ENCODE results near the gene HAPLN1. TPM values are rescaled to one million over a fixed set of nuclear protein-coding genes. Genes with fewer than 3 reads are reported as not detected.

HAPLN1 gene
- total and polyA plus RNA-seq, 2 of the 8 experiments (the other 6 are each of a cell fraction or from before 2014, with no cell fraction given): 0.56 to 2.1 TPM

GRCh38 chr5:83614841-83615240 lies 105.8 kb downstream of the HAPLN1 start:
- no peak overlapping the region for H2BK120ac ChIP-seq (replicated peaks; ENCODE audit: low read depth, low read length)
- H3K79me1 ChIP-seq (ENCODE audit: low read depth, low read length): no peaks in the 10 kb centered on the region
- H3K14ac ChIP-seq (ENCODE audit: insufficient read length): no peak overlapping the region
- H2BK15ac ChIP-seq (ENCODE audit: low read length): no peak overlapping the region
- no peak overlapping the region for H4K5ac ChIP-seq (ENCODE audit: insufficient read length, low read depth, low read length)
- ChIA-PET POLR2A (ENCODE audit: partially characterized antibody) (no interaction called here), CTCF (ENCODE audit: partially characterized antibody) (no interaction called here)
- H3K27ac ChIP-seq (ENCODE audit: low read depth, low read length): no peak overlapping the region
- no peak overlapping the region for H3K23ac ChIP-seq (ENCODE audit: insufficient read length)
- no peak overlapping the region for H3K4ac ChIP-seq (replicated peaks; ENCODE audit: insufficient read length, low read depth, low read length)
- no peak overlapping the region for H3K18ac ChIP-seq (ENCODE audit: extremely low read depth, low read length)
- H3K4me3 ChIP-seq (ENCODE audit: extremely low read depth in 1 of 4, insufficient read depth in 2 of 4, low read depth in 3 of 4, low read length in 4 of 4): no peak overlapping the region
- H4K20me1 ChIP-seq (replicated peaks in 1 of 2; ENCODE audit: control insufficient read depth in 1 of 2, insufficient read depth in 2 of 2, low read length in 2 of 2): no peaks in the 10 kb centered on the region
- H4K91ac ChIP-seq (replicated peaks; ENCODE audit: insufficient read length, low read length): no peak overlapping the region
- DNase-seq (ENCODE audit: low read depth in 1 of 2, low spot score in 2 of 2) (no peak), FAIRE-seq (no peak)
- no peaks in the 10 kb centered on the region for H3K79me2 ChIP-seq (ENCODE audit: control insufficient read depth in 1 of 2, insufficient read depth in 2 of 2, low read length in 2 of 2)
- no peak overlapping the region for H3K4me2 ChIP-seq (ENCODE audit: insufficient read depth in 1 of 2, low read depth in 2 of 2, low read length in 2 of 2)
- peaks cover 8 to 11% of the 10 kb centered on the region in 2 experiments; a peak in 3 of 4 replicates for H3K9me3 ChIP-seq (ENCODE audit: insufficient read depth in 2 of 2, low read depth in 1 of 2, low read length in 1 of 2)
- no peak overlapping the region for H3K56ac ChIP-seq (replicated peaks; ENCODE audit: insufficient read length, low read depth, low read length)
- no peak overlapping the region for H2BK5ac ChIP-seq (ENCODE audit: low read depth, low read length)
- peak; percentile 26; the same call in 1 of the 2 replicates for TF ChIP-seq MAFK (IDR thresholded peaks at IDR 0.05; ENCODE audit: low read depth, low read length)
- TF ChIP-seq CHD7 (IDR thresholded peaks at IDR 0.05; ENCODE audit: insufficient replicate concordance, low read length): no peak
- no peaks in the 10 kb centered on the region for H3K23me2 ChIP-seq (ENCODE audit: low read depth, low read length)
- H3K36me3 ChIP-seq (ENCODE audit: control insufficient read depth in 2 of 4, insufficient read depth in 4 of 4, low read length in 3 of 4): no peaks in the 10 kb centered on the region
- no peak overlapping the region for H2BK12ac ChIP-seq (ENCODE audit: low read depth, low read length)
- no peaks in the 10 kb centered on the region for H3K4me1 ChIP-seq (replicated peaks in 1 of 4; ENCODE audit: control insufficient read depth in 3 of 4, insufficient read depth in 4 of 4, low read length in 3 of 4)
- no peak overlapping the region for H3K9ac ChIP-seq (replicated peaks in 1 of 4; ENCODE audit: extremely low read depth in 1 of 4, low read depth in 3 of 4, low read length in 3 of 4)
- no peak overlapping the region for H2AK5ac ChIP-seq (ENCODE audit: low read depth, low read length)
- H3K27me3 ChIP-seq (replicated peaks in 1 of 4; ENCODE audit: control insufficient read depth in 3 of 4, extremely low read depth in 1 of 4, insufficient read depth in 3 of 4, low read length in 3 of 4): no peaks in the 10 kb centered on the region
- no peak overlapping the region for H2BK20ac ChIP-seq (ENCODE audit: low read length)
- no peak overlapping the region for H2AFZ ChIP-seq (ENCODE audit: low read length)
- no peak overlapping the region for H4K8ac ChIP-seq (ENCODE audit: extremely low read depth, insufficient read depth, low read length)
